Anterior cingulate cortex (tissue), 58 donors: Measurements from ENCODE around the gene DIRAS1.
A peak's percentile ranks its signal among the peaks of the same experiment; 100 is the strongest.

Experiments used
- DNase-seq, 58 donors: peaks; one replicate each; lab custom pipeline; 2025; lab: John Stamatoyannopoulos, UW

DIRAS1 gene

DNA sequence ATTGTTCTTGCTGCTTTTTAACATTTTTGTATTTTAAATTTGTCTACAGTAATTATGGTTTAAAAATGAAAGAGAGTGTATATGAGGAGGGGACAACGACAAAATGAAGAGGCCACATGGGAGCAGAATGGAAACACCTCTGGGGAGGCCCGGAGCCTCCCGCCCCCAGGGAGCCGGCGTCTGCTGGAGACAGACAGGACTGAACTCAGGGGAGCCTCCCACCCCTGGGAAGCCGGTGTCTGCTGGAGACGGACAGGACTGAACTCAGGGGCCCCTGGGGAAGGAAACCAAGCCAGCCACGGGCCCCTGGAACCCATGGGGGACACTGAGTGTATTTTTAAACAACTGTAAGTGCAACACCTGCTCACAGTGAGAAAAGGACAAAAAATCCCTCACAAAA lies 35.3 kb upstream of the DIRAS1 start:
- no peak for DNase-seq

GRCh38 chr19:2755811-2756210 lies 34.6 kb upstream of the DIRAS1 start:
- DNase-seq = no peak

DNA sequence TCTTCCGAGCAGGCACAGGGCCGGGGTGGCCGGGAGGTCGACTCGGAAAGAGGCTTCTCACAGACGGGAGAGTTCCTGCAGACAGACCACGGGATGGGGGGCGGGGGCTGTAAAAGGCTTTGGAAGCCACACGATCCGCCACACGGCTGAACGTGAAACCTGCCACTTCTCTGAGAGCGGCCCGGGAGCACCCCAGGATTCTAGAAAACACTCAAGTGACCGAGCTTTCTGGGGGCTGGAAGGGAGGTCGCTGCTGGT lies 34.2 kb upstream of the DIRAS1 start:
- no peak for DNase-seq

GRCh38 chr19:2754659-2755447 lies 33.7 kb upstream of the DIRAS1 start:
- no peak for DNase-seq

GRCh38 chr19:2751438-2751830 lies 30.3 kb upstream of the DIRAS1 start:
- DNase-seq = no peak

GRCh38 chr19:2750808-2751437 lies 29.8 kb upstream of the DIRAS1 start:
- peak in 6 of 58 donors; percentile 11 to 25 (median 16) for DNase-seq

DNA sequence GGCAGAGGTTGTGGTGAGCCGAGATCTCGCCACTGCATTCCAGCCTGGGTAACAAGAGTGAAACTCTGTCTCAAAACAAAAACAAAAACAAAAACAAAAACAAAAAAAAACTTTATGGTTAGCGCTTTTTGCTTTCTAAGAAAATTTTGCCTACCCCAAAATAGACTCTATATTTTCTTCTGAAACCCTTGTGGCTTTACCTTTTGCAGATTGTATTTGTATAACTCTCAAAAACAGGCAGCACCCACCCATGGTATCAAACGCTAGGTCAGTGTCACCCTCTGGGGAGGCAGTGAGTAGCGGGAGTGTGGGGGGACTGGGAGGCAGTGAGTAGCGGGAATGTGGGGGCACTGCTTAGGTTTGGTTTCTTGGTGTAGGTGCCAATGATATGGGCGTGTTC lies 26.2 kb upstream of the DIRAS1 start:
- no peak for DNase-seq

DNA sequence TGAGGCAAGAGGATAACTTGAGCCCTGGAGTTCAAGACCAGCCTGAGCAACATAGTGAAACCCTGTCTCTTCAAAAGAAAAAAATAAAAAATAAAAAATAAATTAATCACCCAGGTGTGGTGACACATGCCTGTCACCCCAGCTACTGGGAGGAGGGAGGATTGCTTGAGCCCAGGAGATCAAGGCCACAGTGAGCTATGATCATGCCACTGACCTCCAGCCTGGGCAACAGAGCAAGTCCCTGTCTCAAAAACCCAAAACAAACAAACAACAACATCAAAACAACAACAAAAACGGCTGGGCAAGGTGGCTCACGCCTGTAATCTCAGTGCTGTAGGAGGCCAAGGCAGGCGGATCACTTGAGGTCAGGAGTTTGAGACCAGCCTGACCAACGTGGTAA lies 22.9 kb upstream of the DIRAS1 start:
- no peak for DNase-seq

- DNase-seq = peak in 22 of 58 donors; percentile 3 to 57 (median 36)
Observed at GRCh38 chr19:2743099-2743498, 21.9 kb upstream of the DIRAS1 start.

DNA sequence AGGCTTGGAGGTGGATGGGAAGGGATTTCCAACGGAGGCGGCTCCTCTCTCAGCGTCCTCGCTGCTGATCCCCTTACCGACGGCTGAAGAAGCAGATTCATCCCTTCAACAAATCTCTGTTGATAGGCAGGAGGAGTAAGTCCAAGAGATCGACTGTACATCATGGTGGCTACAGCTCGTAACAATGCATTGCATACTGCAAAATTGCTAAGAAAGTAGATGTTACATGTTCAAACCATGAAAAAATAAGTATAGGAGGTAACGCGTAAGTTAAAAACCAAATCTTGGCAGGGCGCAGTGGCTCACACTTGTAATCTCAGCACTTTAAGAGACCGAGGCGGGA lies 19.1 kb upstream of the DIRAS1 start:
- no peak for DNase-seq

DNA sequence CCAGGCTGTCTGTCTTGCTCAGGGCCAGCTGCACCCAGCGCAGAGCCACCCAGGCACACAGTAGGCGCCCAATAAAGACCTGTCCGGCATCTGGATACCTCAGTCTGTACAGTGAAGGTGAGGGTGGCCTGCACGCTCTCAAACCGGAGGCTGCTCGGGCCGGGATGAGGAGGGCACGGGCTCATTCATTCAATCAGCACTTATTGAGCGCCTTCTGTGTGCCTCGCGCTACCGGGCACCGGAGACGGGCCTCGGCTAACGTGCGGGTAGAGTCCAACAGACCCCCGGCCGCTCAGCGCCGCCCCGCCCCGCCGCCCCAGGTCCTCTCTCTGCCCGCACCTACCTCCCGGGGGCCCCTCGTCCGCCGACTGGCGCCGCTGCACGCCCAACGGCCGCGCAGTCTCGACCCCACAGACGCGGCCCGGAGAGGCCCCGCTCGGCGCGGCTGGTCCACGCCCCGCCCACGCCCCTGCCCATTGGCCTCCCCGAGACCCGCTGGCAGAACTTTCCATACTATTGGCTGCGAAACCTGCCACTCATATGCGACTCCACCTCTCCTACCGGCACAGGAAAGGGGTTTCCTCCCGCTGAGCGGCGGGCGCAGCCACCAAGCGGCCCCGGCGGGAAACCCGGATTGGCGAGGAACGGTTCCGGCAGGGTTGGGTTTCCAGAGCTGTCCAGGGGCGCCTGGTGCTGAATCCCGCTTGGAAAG lies 18.6 kb upstream of the DIRAS1 start, which contains the start of gene SLC39A3:
Gene SLC39A3, minus strand, starts transcription at position 416 of the 712 bp plus-strand sequence. CDS start 2,760 bp downstream, outside the sequence.
- DNase-seq = peak; percentile 66 to 99 (median 95)

DNA sequence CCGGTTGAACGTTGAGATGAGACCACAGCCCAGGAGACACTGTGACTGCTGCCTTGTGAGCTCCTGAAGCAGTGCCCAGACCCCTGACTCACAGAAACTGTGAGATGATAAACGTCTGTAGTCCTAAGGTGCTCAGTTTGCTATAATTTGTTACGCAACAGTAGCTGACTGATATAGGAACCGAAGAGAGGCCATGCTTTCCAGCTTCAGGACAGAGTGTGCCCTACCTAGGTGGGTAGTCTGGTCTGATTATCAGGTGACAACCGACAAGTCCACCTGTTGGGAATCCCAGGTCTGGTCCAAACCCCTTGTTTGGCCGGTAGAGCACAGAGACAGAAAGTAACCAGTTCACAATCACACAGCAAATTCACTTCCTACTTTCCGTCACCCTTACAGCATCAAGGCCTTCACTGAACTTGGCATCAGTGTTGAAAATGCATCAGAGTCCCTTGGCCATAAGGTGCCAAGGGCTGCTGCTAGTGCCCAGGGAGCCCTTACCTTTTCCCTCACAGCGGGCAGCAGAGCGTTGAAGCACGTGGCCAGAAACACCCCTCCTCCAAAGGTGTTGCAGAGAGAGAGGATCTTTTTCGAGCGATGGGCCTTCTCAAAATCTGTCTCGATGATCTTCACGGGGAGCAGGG lies 15.5 kb upstream of the DIRAS1 start:
- no peak for DNase-seq

GRCh38 chr19:2735374-2735773 lies 14.2 kb upstream of the DIRAS1 start:
- no peak for DNase-seq

- DNase-seq = no peak
Observed at GRCh38 chr19:2734589-2735288, 13.6 kb upstream of the DIRAS1 start.

DNA sequence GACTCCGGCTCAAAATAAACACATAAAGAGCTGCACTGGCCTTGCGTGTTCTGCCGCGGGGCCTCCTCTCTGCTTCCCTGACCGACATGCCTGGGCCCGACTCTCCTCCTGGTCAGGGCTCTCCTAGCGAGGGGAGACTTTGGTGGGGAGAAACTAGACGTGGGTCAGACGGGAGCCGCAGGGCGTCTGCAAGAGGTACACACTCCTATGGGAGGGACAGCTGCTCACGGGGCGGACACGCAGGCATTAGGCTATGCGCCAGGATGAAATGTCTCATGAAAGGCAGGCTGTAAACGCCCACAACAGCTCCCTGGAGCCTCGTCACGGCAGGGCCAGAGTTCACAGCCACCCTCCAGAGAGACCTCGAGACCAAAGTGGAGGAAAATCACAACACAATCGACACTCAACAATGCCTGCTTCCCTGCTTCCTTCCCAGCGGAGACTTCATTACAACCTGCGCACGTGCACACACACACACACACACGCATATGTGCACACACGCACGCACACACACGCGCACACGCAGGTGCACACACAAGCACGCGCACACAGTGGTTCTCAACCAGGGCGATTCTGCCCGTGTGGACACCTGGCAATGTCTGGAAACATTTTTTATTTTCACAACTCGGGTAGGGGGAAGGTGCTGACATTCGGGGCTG lies 12.9 kb upstream of the DIRAS1 start:
- DNase-seq = peak in 3 of 58 donors; percentile 12 to 14 (median 13)

DNA sequence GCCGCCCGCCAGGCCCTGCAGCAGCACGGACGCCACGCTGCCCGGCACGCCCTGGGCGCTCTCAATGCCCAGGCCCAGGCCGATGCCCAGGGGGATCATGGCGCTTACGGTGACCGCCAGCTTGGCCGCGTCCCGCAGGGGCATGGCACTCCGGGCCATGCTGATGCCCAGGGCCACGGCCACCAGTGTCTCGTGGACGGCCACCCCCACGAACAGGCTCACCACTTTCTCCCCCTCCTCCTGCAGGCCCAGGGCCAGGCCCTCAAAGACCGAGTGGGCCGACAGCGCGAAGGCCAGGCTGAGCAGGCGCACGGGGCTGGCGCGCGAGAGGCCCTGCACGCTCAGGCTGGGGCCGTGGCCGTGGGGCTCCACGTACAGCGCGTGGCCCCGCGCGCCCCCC lies 11.7 kb upstream of the DIRAS1 start:
- DNase-seq = no peak

- no peak for DNase-seq
Observed at GRCh38 chr19:2732157-2732725, 11.1 kb upstream of the DIRAS1 start.

GRCh38 chr19:2731181-2731995 lies 10.2 kb upstream of the DIRAS1 start:
- no peak for DNase-seq
